Lung (tissue), 12 donors: ENCODE data around the gene ZNF536. TPM values are rescaled to one million over a fixed set of nuclear protein-coding genes. Genes with fewer than 3 reads are reported as not detected.

Experiments
- ATAC-seq: fragments of 200-7000 bp; cut with Tn5 transposase; one replicate; pipeline ENCODE4 v1.9.1; 2020; ENCODE audit warnings: moderate number of reproducible peaks; ENCODE audit not compliant: insufficient read depth, low FRiP score
- DNase-seq, 3 donors: peaks; one replicate each; pipeline ENCODE4 v3.0.0-alpha.2; 2013 to 2017
- H3K27ac ChIP-seq, 2 donors: one replicate each; pipeline ENCODE4 v1.5.1; 2013; ENCODE audit warnings: mild to moderate bottlenecking in 2 of 2, moderate library complexity in 2 of 2, control low read depth in 1 of 2, inconsistent platforms in 1 of 2, low read depth in 1 of 2, low read length in 1 of 2
- H3K27me3 ChIP-seq, 3 donors: one replicate each; pipeline ENCODE4 v1.5.1; 2013; ENCODE audit warnings: low read length in 2 of 3; ENCODE audit not compliant: control insufficient read depth in 3 of 3, insufficient read depth in 3 of 3
- H3K36me3 ChIP-seq, 4 donors: one replicate each; pipeline ENCODE4 v1.5.1; 2013; ENCODE audit warnings: low read length in 4 of 4, mild to moderate bottlenecking in 1 of 4, moderate library complexity in 1 of 4; ENCODE audit not compliant: control insufficient read depth in 4 of 4, insufficient read depth in 4 of 4
- H3K4me1 ChIP-seq, 5 donors: one replicate each; pipeline ENCODE4 v1.5.1; 2013; ENCODE audit warnings: low read length in 5 of 5, mild to moderate bottlenecking in 2 of 5, moderate library complexity in 1 of 5; ENCODE audit not compliant: control insufficient read depth in 5 of 5, insufficient read depth in 5 of 5
- H3K4me3 ChIP-seq: one replicate; pipeline ENCODE4 v1.5.1; 2013; ENCODE audit warnings: mild to moderate bottlenecking, control low read depth, moderate library complexity
- H3K9ac ChIP-seq, 2 donors: one replicate each; pipeline ENCODE4 v1.5.1; 2013; ENCODE audit warnings: low read length in 2 of 2, control low read depth in 1 of 2; ENCODE audit not compliant: insufficient read depth in 1 of 2
- H3K9me3 ChIP-seq, 4 donors: one replicate each; pipeline ENCODE4 v1.5.1; 2013; ENCODE audit warnings: low read length in 3 of 4, mild to moderate bottlenecking in 1 of 4, moderate library complexity in 1 of 4; ENCODE audit not compliant: control insufficient read depth in 4 of 4, insufficient read depth in 3 of 4
- CTCF ChIP-seq: IDR thresholded peaks from 2 replicates; pipeline ENCODE4 v1.5.1; 2012; ENCODE audit warnings: mild to moderate bottlenecking; ENCODE audit errors: control extremely low read depth, extremely low read depth
- WGBS, 2 donors: extraction: QIAGEN DNeasy Blood & Tissue Kit; methylation state at CpG; one replicate each; pipeline ENCODE4 v1.1.7; 2013; 5-methylcytosine and 5-hydroxymethylcytosine counted together
- polyA plus RNA-seq, 2 donors: library from polyadenylated mRNA; stranded (reverse); fragments of 200-250 nt; gene quantifications; one replicate each; pipeline ENCODE4 v1.2.1, GENCODE V29; 2013
- total RNA-seq, 2 donors: library from RNA; depleted of rRNA in 1 of 2; stranded (reverse); fragments of >200 nt in 1 of 2; gene quantifications; one replicate each; pipeline ENCODE4 v1.2.1, GENCODE V29; 2014 to 2021
- donor health status: control.
- donor health status: control.
- donor health status: Bipolar disorder and iron deficiency.
- donor health status: healthy.
- donor health status: DM: yes; HTN: yes; CAD: no.

The ZNF536 gene
- total and polyA plus RNA-seq, 4 donors = 0.07 to 5.6 (median 0.21) TPM

GRCh38 chr19:30579419-30579818, 207.2 kb downstream of the ZNF536 start:
- DNase-seq = no peak
- TF ChIP-seq CTCF = no peak
- no peak overlapping the region for H3K4me3 ChIP-seq
- no peaks in the 10 kb centered on the region for H3K4me1 ChIP-seq
- peaks cover 0 to 5% (median 0%) of the 10 kb centered on the region in 4 donors for H3K9me3 ChIP-seq
- H3K36me3 ChIP-seq = no peaks in the 10 kb centered on the region
- no peak overlapping the region for H3K9ac ChIP-seq
- WGBS, 2 donors = 69 to 78% methylated on average over 3 of the region's 3 CpGs
- no peak for ATAC-seq
- H3K27me3 ChIP-seq = peaks cover 0 to 2% (median 0%) of the 10 kb centered on the region in 3 donors
- no peak overlapping the region for H3K27ac ChIP-seq

GRCh38 chr19:30580673-30581072, 208.5 kb downstream of the ZNF536 start:
- TF ChIP-seq CTCF = no peak
- 80% methylated on average over 4 of the region's 4 CpGs for WGBS, 2 donors
- Histone ChIP-seq H3K27me3 (peaks cover 0 to 4% (median 2%) of the 10 kb centered on the region in 3 donors), H3K9me3 (peaks cover 0 to 5% (median 0%) of the 10 kb centered on the region in 4 donors), H3K9ac (no peak overlapping the region), H3K36me3 (no peaks in the 10 kb centered on the region), H3K4me1 (no peaks in the 10 kb centered on the region), H3K27ac (no peak overlapping the region), H3K4me3 (no peak overlapping the region)
- DNase-seq (no peak), ATAC-seq (no peak)

GRCh38 chr19:30584090-30584489, 211.9 kb downstream of the ZNF536 start:
- Histone ChIP-seq H3K4me1 (no peaks in the 10 kb centered on the region), H3K9me3 (peaks cover 0 to 5% (median 0%) of the 10 kb centered on the region in 4 donors), H3K27me3 (peaks cover 0 to 4% (median 2%) of the 10 kb centered on the region in 3 donors), H3K27ac (no peak overlapping the region), H3K36me3 (no peaks in the 10 kb centered on the region), H3K4me3 (no peak overlapping the region), H3K9ac (no peak overlapping the region)
- WGBS, 2 donors = 29 to 42% methylated on average over 8 of the region's 8 CpGs
- no peak for TF ChIP-seq CTCF
- ATAC-seq (no peak), DNase-seq (peak in 2 of 3 donors; percentile 11 to 18)

GRCh38 chr19:30587869-30588268, 215.7 kb downstream of the ZNF536 start:
- WGBS, 2 donors = 55% methylated on average over 5 of the region's 5 CpGs
- Histone ChIP-seq H3K9me3 (no peaks in the 10 kb centered on the region), H3K4me1 (peaks cover 0 to 7% (median 0%) of the 10 kb centered on the region in 5 donors), H3K27ac (no peak overlapping the region), H3K27me3 (peaks cover 0 to 4% (median 0%) of the 10 kb centered on the region in 3 donors), H3K36me3 (no peaks in the 10 kb centered on the region), H3K4me3 (no peak overlapping the region), H3K9ac (no peak overlapping the region)
- TF ChIP-seq CTCF = no peak
- no peak for ATAC-seq
- no peak for DNase-seq
